Epidermal melanocyte (primary cell): ENCODE data around the gene HDHD2.
"Not testable (repeated sequence)": the region's sequence is repeated elsewhere in the genome, so short reads cannot be mapped to it uniquely, and the experiment has no call there.

Experiments
- DNase-seq: peaks from one replicate; pipeline ENCODE4 v3.0.0; 2011; ENCODE audit warnings: low spot score; ENCODE audit not compliant: insufficient read length

HDHD2 gene

DNA sequence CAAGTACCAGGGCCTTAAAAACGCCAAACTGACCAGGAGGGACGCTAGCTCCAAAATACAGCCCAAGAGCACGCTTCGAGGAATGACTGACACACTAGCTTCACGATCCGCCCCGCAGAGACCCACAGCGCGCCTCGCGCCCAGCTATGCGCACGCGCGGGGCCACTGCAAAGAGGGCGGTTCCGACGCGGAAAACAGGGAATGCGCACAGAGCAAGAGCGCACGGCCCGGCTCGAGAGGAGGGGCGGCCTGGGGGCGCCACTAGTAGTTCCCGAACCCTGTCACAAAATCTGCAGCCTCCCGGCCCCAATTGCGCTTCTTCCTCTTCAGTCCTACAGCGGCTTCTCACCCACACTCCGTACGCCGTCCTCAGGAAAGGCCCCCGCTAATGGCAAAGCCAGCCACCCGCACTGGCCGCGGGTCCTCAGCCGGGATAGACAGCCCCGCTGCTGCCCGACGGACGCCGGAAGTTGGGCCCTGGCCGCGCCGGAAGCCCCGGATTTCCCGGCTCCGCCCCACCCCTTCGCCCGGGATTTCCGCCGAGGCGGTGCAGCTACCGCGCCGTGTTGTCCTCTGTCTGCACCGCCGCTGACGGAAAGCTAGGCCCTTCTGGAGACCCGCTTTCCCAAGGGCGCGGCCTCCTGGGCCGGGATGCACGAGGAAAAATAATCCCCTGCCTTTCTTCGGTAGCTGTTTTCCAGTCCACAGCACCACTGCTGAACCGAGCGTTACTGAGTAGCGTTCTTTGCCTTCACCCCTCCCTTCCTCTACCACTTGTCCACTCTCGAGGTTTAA lies at the start of gene HDHD2:
TSS of gene HDHD2 (minus strand) at position 472 of the 795 bp plus-strand sequence. CDS start 14,061 bp downstream, outside the sequence.
- peak; percentile 69 for DNase-seq

GRCh38 chr18:47195961-47196360 lies 45.7 kb upstream of the HDHD2 start:
- DNase-seq = not testable (repeated sequence)

- no peak for DNase-seq
Measured at GRCh38 chr18:47191961-47192360, 41.7 kb upstream of the HDHD2 start.

GRCh38 chr18:47187721-47188120 lies 37.4 kb upstream of the HDHD2 start:
- no peak for DNase-seq

- DNase-seq = no peak
Measured at GRCh38 chr18:47184419-47185050, 34.2 kb upstream of the HDHD2 start.

- not testable (repeated sequence) for DNase-seq
Measured at GRCh38 chr18:47182156-47182555, 31.9 kb upstream of the HDHD2 start.

DNA sequence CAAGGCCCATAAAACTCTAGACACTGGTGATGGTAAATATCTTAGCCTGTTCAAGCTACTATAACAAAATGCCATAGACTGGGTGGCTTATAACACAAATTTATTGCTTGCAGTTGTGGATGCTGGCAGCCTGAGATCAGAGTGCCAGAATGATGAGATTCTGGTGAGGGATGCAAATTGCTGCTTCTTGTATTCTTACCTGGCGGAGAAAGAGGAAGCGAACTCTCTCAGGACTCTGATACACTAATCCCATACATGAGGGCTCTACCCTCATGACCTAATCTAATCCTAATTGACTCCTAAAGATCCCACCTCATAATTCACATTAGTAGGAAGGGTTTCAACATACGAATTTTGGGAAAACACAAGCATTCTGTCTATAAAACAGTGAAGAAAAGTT lies 30.5 kb upstream of the HDHD2 start:
- no peak for DNase-seq

- no peak for DNase-seq
Measured at GRCh38 chr18:47179520-47179919, 29.2 kb upstream of the HDHD2 start.

DNA sequence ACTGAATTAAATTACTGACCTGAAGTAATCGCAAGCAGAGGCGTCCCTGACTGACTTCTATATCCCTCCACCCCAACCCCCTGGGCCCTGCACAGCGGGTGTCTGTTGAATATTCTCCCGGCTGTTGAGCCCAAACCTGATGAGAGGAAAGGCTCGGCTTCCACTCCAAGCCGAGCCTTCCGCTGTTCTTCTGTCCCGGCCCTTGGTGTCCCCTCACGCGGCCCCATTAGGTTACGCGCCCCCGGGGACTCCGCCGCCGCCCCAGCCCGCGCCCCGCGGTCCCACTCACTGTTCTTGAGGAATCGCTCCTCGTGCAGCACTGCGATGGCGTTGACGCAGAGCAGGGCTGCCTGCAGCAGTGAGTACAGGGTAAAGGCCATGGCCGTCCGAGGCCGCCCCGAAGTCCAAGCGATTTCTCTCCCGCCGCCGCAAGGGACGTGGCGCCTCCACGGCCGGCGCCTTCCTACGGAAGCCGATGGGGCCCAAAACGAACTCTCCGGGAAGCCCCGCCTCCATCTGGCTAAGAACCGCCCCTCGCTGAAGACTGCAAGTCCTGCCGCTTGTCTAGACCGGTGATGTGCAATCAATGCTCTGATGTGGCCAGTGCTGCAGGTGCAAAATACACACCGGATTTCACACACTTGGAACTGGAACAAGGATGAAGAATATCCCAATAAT lies 25.7 kb upstream of the HDHD2 start, which contains the start of gene IER3IP1:
TSS of gene IER3IP1 (minus strand) at position 467 of the 678 bp plus-strand sequence. CDS start at position 380, 87 bp downstream.
- DNase-seq = peak; percentile 77

- DNase-seq = no peak
Measured at GRCh38 chr18:47175283-47175897, 25.1 kb upstream of the HDHD2 start.

DNA sequence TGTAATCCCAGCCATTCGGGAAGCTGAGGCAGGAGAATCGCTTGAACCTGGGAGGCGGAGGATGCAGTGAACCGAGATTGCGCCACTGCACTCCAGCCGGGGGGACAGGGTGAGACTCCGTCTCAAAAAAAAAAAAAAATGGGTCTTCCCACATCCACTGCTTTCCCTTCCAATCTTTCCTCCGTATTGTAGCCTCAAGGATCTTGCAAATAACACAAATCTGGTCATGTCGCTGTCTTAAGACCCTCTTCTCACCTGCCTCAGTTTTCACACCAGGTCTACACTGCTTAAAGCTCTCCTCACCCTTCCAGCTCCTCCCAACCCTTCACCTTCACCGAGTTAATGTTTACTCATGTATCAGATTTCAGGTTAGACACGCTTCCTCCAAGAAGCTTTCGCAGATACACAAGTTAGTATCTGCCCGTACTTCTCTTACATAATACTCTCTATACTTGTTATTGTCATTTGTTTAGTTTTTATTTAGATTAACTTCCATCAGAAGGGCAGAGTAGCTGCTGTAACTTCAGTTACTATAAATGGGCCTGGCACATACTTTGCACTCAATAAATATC lies 24.3 kb upstream of the HDHD2 start:
- DNase-seq = no peak

GRCh38 chr18:47172476-47172875 lies 22.2 kb upstream of the HDHD2 start:
- no peak for DNase-seq

- no peak for DNase-seq
Measured at GRCh38 chr18:47168913-47169312, 18.6 kb upstream of the HDHD2 start.

DNA sequence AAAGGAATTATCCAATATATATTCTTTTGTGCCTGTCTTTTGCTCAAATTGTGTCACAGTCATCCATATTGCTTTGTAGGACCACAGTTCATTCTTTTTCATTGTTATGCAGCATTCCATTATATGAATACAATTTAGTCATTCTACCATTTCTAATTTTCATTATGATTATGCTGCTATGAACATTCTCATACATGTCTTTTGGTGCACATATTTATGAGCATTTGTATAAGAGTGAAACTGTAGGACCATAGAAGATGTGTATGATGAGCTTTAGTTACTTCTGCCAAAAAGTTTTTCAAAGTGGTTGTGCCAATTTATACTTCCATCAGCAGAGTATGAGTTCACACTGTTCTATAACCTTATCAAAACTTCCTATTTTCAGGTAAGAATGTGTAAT lies 18.2 kb upstream of the HDHD2 start:
- no peak for DNase-seq

DNA sequence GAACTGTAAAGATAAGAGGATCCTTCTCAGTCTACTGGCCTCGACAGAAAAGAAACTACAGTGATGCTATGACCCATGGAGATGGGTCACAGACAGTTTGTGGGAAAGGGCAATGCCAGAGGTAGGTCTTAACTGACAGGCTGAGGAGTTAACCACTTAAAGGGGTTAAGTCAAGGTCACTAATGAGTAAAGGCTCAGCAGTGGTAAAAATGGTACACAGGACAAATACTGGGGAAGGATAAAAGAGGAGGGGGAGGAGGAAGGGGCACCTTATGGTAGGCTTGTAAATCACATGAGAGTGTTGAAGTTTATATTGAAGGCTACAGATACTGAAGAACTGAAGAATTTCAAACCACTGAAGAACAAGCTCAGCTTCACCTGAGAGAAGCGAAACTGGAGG lies 16.0 kb upstream of the HDHD2 start:
- DNase-seq = no peak

GRCh38 chr18:47163241-47163640 lies 12.9 kb upstream of the HDHD2 start:
- no peak for DNase-seq

DNA sequence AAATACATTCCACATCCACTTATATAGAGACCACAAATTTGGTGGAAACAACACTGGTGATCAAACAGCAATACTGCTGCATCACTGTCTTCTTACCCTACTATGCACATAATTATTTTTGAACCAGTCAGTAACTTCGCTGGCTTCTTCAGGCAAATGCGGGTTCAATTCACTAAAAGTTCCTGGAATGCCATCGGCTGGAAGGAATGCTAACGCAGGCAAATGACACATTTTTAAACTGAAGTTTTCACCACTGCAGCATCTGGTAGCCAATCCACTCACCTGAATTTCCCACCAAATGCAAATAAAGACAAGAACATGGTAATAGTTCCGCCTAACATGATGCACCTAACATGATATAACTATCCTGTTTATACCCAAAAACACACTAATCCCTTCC lies 10.0 kb upstream of the HDHD2 start:
- DNase-seq = no peak

DNA sequence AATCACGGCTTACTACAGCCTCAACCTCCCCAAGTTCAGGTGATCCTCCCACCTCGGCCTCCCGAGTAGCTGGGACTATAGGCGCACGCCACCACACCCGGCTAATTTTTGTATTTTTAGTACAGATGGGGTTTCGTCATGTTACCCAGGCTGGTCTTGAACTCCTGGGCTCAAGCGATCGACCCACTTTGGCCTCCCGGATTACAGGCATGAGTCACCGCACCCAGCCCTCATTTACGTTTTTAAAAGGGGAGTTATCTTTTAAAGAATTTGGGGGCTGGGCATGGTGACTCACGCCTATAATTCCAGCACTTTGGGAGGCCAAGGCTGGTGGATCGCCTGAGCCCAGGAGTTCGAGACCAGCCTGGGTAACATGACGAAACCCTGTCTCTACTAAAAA lies 8.1 kb upstream of the HDHD2 start:
- not testable (repeated sequence) for DNase-seq

GRCh38 chr18:47151439-47151838 lies 1.1 kb upstream of the HDHD2 start:
- DNase-seq = no peak

- DNase-seq = no peak
Measured at GRCh38 chr18:47150824-47151366, 595 bp upstream of the HDHD2 start.

DNA sequence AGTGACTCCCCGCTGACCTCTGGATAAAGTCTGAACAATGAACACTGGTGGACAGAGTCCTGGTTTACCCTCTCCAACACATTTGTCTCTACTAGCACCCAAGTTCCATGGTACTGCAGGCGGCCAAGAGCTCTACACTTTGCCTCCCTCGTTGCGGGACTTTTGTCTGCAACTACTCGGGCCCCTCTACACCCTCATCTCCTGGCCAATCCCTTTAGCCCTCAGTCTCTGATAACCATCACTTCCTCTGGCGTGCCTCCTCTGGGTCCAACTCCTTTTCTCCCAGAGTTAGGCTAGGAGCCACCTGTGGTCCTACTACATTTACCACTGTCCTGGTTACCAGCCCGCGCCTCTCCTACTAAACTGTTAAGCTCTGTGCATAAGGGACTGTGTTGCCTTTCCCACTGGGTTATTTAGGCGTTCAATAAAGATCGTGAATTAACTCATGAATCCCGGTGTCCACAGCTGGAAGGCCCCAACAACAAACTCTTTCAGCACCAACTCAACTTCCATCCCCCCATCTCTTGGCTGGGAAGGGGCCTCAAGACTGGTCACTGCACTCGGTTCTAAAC lies 757 bp downstream of the HDHD2 start:
- no peak for DNase-seq
